Erythroblast (primary cell): ENCODE data around the gene FGD3.

Source experiments
- DNase-seq, 2 experiments: peaks; one replicate each; lab custom pipeline; 2025; lab: John Stamatoyannopoulos, UW
- GATA1 ChIP-seq: IDR thresholded peaks from 2 replicates; pipeline ENCODE4 v1.6.1; 2011; ENCODE audit warnings: low read depth, mild to moderate bottlenecking, control low read depth, low read length, moderate library complexity
- POLR2A ChIP-seq: IDR thresholded peaks from 2 replicates; pipeline ENCODE4 v1.6.1; 2011; ENCODE audit warnings: mild to moderate bottlenecking, low read length

The FGD3 gene

GRCh38 chr9:92964607-92965060, 17.3 kb downstream of the FGD3 start:
- no peak for TF ChIP-seq GATA1
- TF ChIP-seq POLR2A = no peak
- no peak for DNase-seq

GRCh38 chr9:92965061-92965758, 17.9 kb downstream of the FGD3 start:
- TF ChIP-seq GATA1 (no peak), POLR2A (no peak)
- peak; percentile 27 to 41 for DNase-seq

GRCh38 chr9:92965759-92966517, 18.6 kb downstream of the FGD3 start:
- no peak for DNase-seq

GRCh38 chr9:92966518-92966800, 19.1 kb downstream of the FGD3 start:
- TF ChIP-seq GATA1 (no peak), POLR2A (no peak)
- DNase-seq = no peak

More at GRCh38 chr9:92965759-92966517, 18.6 kb downstream of the FGD3 start:
- TF ChIP-seq GATA1 (no peak), POLR2A (no peak)

- TF ChIP-seq POLR2A (no peak), GATA1 (no peak)
- DNase-seq = no peak
Observed at GRCh38 chr9:92968081-92968480, 20.8 kb downstream of the FGD3 start.

- no peak for TF ChIP-seq GATA1
- DNase-seq = no peak
Observed at GRCh38 chr9:92969516-92970466, 22.5 kb downstream of the FGD3 start.

- TF ChIP-seq GATA1 = no peak
- TF ChIP-seq POLR2A = no peak
- DNase-seq = no peak
Observed at GRCh38 chr9:92970467-92970923, 23.2 kb downstream of the FGD3 start.

GRCh38 chr9:92971121-92971520, 23.8 kb downstream of the FGD3 start:
- no peak for DNase-seq
- TF ChIP-seq POLR2A (no peak), GATA1 (no peak)

- TF ChIP-seq POLR2A (no peak), GATA1 (no peak)
- DNase-seq = no peak
Observed at GRCh38 chr9:92971776-92972175, 24.5 kb downstream of the FGD3 start.

GRCh38 chr9:92973700-92974099, 26.4 kb downstream of the FGD3 start:
- no peak for TF ChIP-seq GATA1
- no peak for TF ChIP-seq POLR2A
- no peak for DNase-seq

- TF ChIP-seq GATA1 = no peak
- no peak for TF ChIP-seq POLR2A
- no peak for DNase-seq
Observed at GRCh38 chr9:92974161-92974661, 26.9 kb downstream of the FGD3 start.

- DNase-seq = no peak
- TF ChIP-seq GATA1 = no peak
- TF ChIP-seq POLR2A = no peak
Observed at GRCh38 chr9:92974761-92975755, 27.7 kb downstream of the FGD3 start.

- DNase-seq = no peak
- no peak for TF ChIP-seq GATA1
- no peak for TF ChIP-seq POLR2A
Observed at GRCh38 chr9:92976431-92976830, 29.1 kb downstream of the FGD3 start.
